ENCODE data around the gene NBDY.

The NBDY gene

DNA sequence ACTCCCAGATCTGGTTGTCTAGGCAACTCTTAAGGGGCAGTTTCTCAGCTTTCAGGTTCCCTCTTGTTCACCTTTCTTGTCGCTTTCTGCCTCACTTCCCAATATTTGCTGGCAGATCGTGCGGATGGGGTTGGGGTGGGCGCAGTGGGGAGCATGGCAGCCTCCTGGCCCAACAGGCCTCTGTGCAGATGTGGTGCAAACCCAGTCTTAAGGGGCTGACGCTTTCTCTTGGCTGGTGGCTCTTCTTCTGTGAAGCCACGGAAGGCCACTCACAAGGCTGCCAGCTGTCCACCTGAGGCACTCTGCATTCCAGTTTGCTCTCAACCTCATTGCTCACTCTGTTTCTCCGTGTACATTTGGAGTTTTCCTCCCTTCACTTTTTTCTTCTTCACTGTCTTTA is 61.7 kb downstream of the NBDY start:
- DNase-seq (ENCODE audit: low read depth): no peak
- TF ChIP-seq, protein P1, sequence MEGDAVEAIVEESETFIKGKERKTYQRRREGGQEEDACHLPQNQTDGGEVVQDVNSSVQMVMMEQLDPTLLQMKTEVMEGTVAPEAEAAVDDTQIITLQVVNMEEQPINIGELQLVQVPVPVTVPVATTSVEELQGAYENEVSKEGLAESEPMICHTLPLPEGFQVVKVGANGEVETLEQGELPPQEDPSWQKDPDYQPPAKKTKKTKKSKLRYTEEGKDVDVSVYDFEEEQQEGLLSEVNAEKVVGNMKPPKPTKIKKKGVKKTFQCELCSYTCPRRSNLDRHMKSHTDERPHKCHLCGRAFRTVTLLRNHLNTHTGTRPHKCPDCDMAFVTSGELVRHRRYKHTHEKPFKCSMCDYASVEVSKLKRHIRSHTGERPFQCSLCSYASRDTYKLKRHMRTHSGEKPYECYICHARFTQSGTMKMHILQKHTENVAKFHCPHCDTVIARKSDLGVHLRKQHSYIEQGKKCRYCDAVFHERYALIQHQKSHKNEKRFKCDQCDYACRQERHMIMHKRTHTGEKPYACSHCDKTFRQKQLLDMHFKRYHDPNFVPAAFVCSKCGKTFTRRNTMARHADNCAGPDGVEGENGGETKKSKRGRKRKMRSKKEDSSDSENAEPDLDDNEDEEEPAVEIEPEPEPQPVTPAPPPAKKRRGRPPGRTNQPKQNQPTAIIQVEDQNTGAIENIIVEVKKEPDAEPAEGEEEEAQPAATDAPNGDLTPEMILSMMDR (IDR thresholded peaks at IDR 0.05; ENCODE audit: insufficient read depth, low read depth, low read length, missing control alignments): no peak
- H3K4me3 ChIP-seq (ENCODE audit: low read depth, low read length): no peak overlapping the region

DNA sequence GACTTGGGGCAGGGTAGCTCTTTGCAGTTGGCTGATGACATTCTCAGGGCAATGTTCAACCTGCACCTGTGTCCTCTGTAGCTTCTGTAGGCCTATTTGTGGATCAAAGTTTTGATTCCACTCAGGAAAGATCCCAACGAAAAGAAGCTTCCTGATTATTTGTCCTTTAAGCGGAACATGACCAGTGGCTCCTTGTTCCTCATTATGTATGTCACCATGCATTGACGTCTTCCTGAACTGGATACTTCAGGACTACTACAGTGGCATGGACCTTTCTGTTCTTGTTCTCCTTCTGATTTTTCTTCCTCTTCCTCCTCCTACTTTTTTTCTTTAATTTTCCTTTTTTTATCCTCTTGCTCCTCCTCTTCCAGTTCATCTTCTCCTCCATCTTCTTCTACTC is 62.4 kb downstream of the NBDY start:
- DNase-seq (ENCODE audit: low read depth): no peak
- TF ChIP-seq, protein P1 (IDR thresholded peaks at IDR 0.05; ENCODE audit: insufficient read depth, low read depth, low read length, missing control alignments): no peak
- H3K4me3 ChIP-seq (ENCODE audit: low read depth, low read length): no peak overlapping the region

DNA sequence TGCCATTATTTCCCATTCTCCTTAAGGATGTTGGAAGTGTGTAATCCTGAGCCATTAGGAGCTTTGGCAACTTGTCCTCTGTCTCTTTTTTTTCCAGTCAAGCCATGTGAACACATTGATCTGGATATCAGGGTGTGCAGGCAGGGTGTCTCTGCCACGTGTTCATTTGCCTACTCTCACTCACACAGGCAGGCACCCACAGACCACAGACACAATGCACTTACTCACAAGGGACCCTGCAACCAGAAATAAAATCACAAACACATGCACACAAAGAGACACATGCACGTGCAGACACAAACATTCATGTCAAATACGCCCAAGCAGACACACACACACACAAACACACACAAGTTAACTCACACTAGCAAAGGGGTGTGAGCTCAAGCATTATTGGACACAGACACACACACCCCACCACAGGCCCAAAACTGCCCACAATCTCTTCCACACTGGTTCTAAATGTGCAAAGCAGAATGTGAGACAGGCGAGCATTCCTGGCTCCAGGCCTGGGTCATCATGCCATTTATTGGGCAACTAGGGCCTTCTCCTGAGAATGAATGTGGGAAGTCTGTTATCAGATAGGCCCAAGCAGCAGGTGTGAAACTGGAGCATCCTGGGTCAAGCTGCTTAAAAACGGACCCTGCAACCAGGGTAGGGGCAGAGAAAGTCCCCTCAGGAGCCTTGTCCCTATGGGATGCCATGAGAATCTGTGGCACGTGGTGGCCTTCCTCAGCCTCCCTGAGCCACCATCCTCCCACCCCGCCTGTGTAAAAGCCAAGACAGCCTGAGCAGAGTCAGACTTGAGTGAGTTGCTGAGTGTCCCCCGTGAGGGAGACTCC is 63.4 kb downstream of the NBDY start:
- no peak overlapping the region for H3K4me3 ChIP-seq (ENCODE audit: low read depth, low read length)
- DNase-seq (ENCODE audit: low read depth): no peak
- TF ChIP-seq, protein P1 (IDR thresholded peaks at IDR 0.05; ENCODE audit: insufficient read depth, low read depth, low read length, missing control alignments): no peak

DNA sequence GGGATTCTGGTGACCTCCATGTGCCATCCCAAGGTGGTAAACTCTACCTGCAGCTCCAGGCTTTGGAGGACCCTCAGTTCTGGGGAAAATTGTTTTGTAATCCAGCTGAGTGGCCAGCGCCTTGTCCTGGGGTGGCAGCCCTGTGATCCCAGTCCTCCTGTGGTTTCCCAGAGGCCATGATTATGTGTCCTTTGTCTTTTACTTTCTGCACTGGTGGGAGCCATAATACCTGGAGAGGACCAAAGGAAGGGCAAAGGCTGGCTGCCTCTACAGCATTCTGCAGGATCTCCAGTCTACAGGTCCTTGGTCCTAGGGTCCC is 64.0 kb downstream of the NBDY start:
- DNase-seq (ENCODE audit: low read depth): no peak
- TF ChIP-seq, protein P1 (IDR thresholded peaks at IDR 0.05; ENCODE audit: insufficient read depth, low read depth, low read length, missing control alignments): no peak

DNA sequence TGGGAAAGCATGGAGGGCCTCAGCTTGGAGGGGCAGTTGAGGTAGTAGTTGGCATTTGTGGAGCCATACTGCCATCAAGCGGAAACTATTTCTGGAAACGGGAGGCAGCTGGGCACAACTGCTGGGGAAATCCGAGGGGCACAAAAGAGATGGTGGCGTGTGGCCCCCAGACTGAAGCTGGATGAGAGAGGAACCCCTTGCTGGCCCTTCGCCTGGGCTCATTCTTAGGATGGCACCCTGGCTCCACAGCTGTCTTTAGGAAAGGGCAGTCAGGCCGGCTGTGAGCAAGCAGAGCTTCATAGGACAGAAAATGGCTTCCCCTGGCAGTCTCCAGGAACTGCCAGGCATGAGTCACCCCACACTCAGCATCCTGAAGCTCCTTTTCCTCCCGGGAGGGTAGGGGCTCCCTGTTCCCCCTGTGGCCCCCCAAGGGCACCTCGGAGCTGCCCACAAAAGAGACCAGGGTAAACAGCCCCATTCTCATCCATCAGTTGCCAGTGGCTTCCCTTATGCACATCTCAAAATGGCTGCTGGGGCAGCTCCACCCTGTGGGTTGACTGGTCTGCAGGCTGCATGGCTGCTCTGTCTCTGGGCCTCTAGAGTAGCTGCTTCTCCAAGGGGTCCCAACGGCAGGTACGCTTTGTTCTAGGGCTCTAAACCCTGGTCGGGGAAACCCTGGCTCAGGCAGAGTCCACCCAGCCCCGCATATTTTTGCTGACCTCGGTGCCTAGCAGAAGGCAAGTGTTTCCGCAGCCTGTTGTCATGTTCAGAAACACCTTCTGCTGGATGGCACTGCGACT is 64.7 kb downstream of the NBDY start:
- TF ChIP-seq, protein P1 (IDR thresholded peaks at IDR 0.05; ENCODE audit: insufficient read depth, low read depth, low read length, missing control alignments): no peak
- H3K4me3 ChIP-seq (ENCODE audit: low read depth, low read length): no peak overlapping the region
- DNase-seq (ENCODE audit: low read depth): no peak

More for the DNA sequence above, 64.0 kb downstream of the NBDY start:
- H3K4me3 ChIP-seq (ENCODE audit: low read depth, low read length): no peak overlapping the region

DNA sequence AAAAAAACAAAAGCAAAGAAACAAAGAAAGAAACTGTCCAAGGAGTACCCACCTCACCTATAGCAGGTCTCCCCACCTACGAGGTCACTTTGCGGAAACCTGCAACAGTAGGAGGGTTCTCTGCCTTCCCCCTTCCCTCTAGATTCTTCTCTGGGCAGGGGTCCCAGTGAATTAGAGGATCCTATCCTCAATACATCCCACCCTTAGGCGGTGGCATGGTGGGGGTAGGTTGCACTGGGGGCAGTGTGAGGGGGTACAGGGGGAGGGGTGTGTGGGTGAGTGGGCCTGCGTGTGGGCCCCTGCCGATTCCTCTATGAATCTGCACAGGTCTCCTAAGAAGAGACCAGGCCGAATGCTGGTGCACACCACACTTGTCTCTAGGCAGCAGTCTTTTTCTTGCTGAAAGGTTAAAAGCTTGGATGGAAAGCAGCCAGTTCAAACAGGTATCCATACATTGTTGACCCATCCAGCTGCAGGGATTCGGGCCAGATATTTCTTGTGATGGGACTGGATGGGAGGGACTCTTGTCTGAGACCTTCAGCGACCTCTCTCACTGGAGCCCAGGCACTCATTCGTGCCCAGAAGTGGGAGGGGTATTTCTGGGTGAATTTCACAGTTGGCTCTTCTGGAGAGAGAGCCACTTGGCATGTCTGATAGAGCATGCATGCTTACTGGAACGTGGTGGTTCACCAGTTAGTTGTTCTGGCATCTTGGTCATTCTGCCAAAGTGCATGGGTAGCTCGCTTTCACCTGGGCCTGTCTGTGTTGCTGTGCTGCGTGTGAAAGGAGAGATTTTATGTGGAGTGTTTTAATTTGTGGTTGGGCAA is 65.6 kb downstream of the NBDY start:
- H3K4me3 ChIP-seq (ENCODE audit: low read depth, low read length): no peak overlapping the region
- TF ChIP-seq, protein P1 (IDR thresholded peaks at IDR 0.05; ENCODE audit: insufficient read depth, low read depth, low read length, missing control alignments): no peak
- no peak for DNase-seq (ENCODE audit: low read depth)

Measured in GM12865 (cell line).